IMR-90 (cell line): ENCODE measurements around the gene ACCSL. TPM values are rescaled to one million over a fixed set of nuclear protein-coding genes. Genes with fewer than 3 reads are reported as not detected.
A peak's percentile ranks its signal among the peaks of the same experiment; 100 is the strongest.

Experiments used
- ATAC-seq: fragments of 200-7000 bp; cut with Tn5 transposase; 2 replicates; pipeline ENCODE4 v1.9.1; 2020; ENCODE audit warnings: low read depth, mild to moderate bottlenecking, moderate library complexity
- Bru-seq: library from RNA; stranded (reverse); fragments of 400-500 nt; gene quantifications from one replicate; lab custom pipeline; 2021; lab: Mats Ljungman, UMichigan
- BruChase-seq, 2 experiments: library from RNA; stranded (reverse); fragments of 400-500 nt; gene quantifications; one replicate each; lab custom pipeline; 2021; lab: Mats Ljungman, UMichigan
- BruUV-seq: library from RNA; stranded (reverse); fragments of 400-500 nt; replicated peaks from 2 replicates; lab custom pipeline; 2021; lab: Mats Ljungman, UMichigan
- CTCF ChIA-PET: fragments of 300-600 bp; formaldehyde crosslinking; extraction: SDS; loops from one replicate; lab custom pipeline; 2021; ENCODE audit warnings: antibody characterized with exemption; lab: Yijun Ruan, JAX
- POLR2A ChIA-PET: fragments of 300-600 bp; sonication (Branson Sonifier 250); formaldehyde crosslinking; loops from one replicate; lab custom pipeline; 2022; ENCODE audit warnings: antibody characterized with exemption; ENCODE audit not compliant: unreplicated experiment; lab: Charles Lee
- DNase-seq: peaks from one replicate; pipeline ENCODE4 v3.0.0; 2013
- H2AFZ ChIP-seq: replicated peaks from 2 replicates; pipeline ENCODE3; 2013; ENCODE audit warnings: low read length, mild to moderate bottlenecking; ENCODE audit not compliant: poor library complexity
- H2AK5ac ChIP-seq: 2 replicates; pipeline ENCODE4 v1.6.1; 2013; ENCODE audit warnings: low read depth, low read length, inconsistent platforms
- H2AK9ac ChIP-seq: replicated peaks from 2 replicates; pipeline ENCODE3; 2013; ENCODE audit warnings: mild to moderate bottlenecking, low read depth, low read length, moderate library complexity; ENCODE audit not compliant: poor library complexity
- H2BK120ac ChIP-seq: 2 replicates; pipeline ENCODE4 v1.6.1; 2013; ENCODE audit warnings: low read depth, low read length, inconsistent platforms
- H2BK15ac ChIP-seq: 3 replicates; pipeline ENCODE4 v1.6.1; 2013; ENCODE audit warnings: low read depth, low read length, inconsistent platforms
- H2BK20ac ChIP-seq: 2 replicates; pipeline ENCODE4 v1.6.1; 2013; ENCODE audit warnings: low read depth, mild to moderate bottlenecking, inconsistent platforms, low read length, moderate library complexity
- H2BK5ac ChIP-seq: 2 replicates; pipeline ENCODE4 v1.6.1; 2013; ENCODE audit warnings: mild to moderate bottlenecking, low read depth, low read length, inconsistent platforms; ENCODE audit not compliant: poor library complexity, severe bottlenecking
- H3K14ac ChIP-seq: replicated peaks from 2 replicates; pipeline ENCODE4 v1.6.1; 2013; ENCODE audit warnings: low read depth, low read length, inconsistent platforms
- H3K18ac ChIP-seq: 2 replicates; pipeline ENCODE4 v1.6.1; 2013; ENCODE audit warnings: low read depth, low read length, control low read depth
- H3K23ac ChIP-seq: 2 replicates; pipeline ENCODE4 v1.6.1; 2013; ENCODE audit warnings: low read depth, low read length, inconsistent platforms
- H3K27ac ChIP-seq: 2 replicates; pipeline ENCODE4 v1.5.1; 2013; ENCODE audit warnings: mild to moderate bottlenecking, control low read depth, low read length; ENCODE audit not compliant: insufficient read depth
- H3K27me3 ChIP-seq: 2 replicates; pipeline ENCODE4 v1.6.1; 2013; ENCODE audit warnings: low read length; ENCODE audit not compliant: control insufficient read depth, insufficient read depth
- H3K36me3 ChIP-seq: 2 replicates; pipeline ENCODE4 v1.6.1; 2013; ENCODE audit warnings: low read length, mixed read lengths; ENCODE audit not compliant: control insufficient read depth, insufficient read depth
- H3K4ac ChIP-seq: 2 replicates; pipeline ENCODE4 v1.6.1; 2013; ENCODE audit warnings: low read depth, low read length, inconsistent platforms
- H3K4me1 ChIP-seq: 2 replicates; pipeline ENCODE4 v1.6.1; 2013; ENCODE audit warnings: low read length, mixed read lengths; ENCODE audit not compliant: control insufficient read depth, insufficient read depth
- H3K4me2 ChIP-seq: 2 replicates; pipeline ENCODE4 v1.6.1; 2013; ENCODE audit warnings: low read depth, mild to moderate bottlenecking, control low read depth, low read length, moderate library complexity
- H3K4me3 ChIP-seq: 2 replicates; pipeline ENCODE4 v1.5.1; 2013; ENCODE audit warnings: low read depth, mild to moderate bottlenecking, control low read depth, low read length, moderate library complexity; ENCODE audit not compliant: insufficient read depth
- H3K56ac ChIP-seq: 2 replicates; pipeline ENCODE4 v1.6.1; 2013; ENCODE audit warnings: low read length, inconsistent platforms; ENCODE audit not compliant: insufficient read depth; ENCODE audit errors: extremely low read depth
- H3K79me1 ChIP-seq, 2 experiments: 2 replicates each; pipeline ENCODE4 v1.6.1; 2013; ENCODE audit warnings: low read length in 2 of 2, inconsistent platforms in 1 of 2, low read depth in 1 of 2
- H3K9ac ChIP-seq: 2 replicates; pipeline ENCODE4 v1.6.1; 2013; ENCODE audit warnings: low read depth, low read length, control low read depth
- H3K9me1 ChIP-seq: 2 replicates; pipeline ENCODE4 v1.6.1; 2013; ENCODE audit warnings: low read length, inconsistent platforms; ENCODE audit not compliant: insufficient read depth
- H3K9me3 ChIP-seq: 2 replicates; pipeline ENCODE4 v1.6.1; 2013; ENCODE audit warnings: low read length; ENCODE audit not compliant: control insufficient read depth, insufficient read depth
- H4K20me1 ChIP-seq: 2 replicates; pipeline ENCODE4 v1.6.1; 2013; ENCODE audit warnings: low read length, inconsistent platforms; ENCODE audit not compliant: insufficient read depth
- H4K5ac ChIP-seq: 2 replicates; pipeline ENCODE4 v1.6.1; 2013; ENCODE audit warnings: mild to moderate bottlenecking, low read depth, low read length, control low read depth
- H4K8ac ChIP-seq, 2 experiments: 2 replicates each; pipeline ENCODE4 v1.6.1; 2013; ENCODE audit warnings: low read depth in 2 of 2, low read length in 2 of 2, control low read depth in 1 of 2, inconsistent platforms in 1 of 2
- H4K91ac ChIP-seq: 2 replicates; pipeline ENCODE4 v1.6.1; 2013; ENCODE audit warnings: low read depth, low read length, inconsistent platforms; ENCODE audit not compliant: insufficient read depth
- CEBPB ChIP-seq: IDR thresholded peaks from 2 replicates; pipeline ENCODE4 v1.6.1; 2012; ENCODE audit warnings: low read depth, low read length, improper control_type of control experiment
- MAZ ChIP-seq: IDR thresholded peaks from 2 replicates; pipeline ENCODE4 v1.6.1; 2012; ENCODE audit warnings: low read depth, mild to moderate bottlenecking, low read length, improper control_type of control experiment, moderate library complexity, borderline replicate concordance
- NFE2L2 ChIP-seq: fragments of 150-350 bp; IDR thresholded peaks from 2 replicates; pipeline ENCODE4 v1.6.1; 2016; ENCODE audit warnings: low read depth, mild to moderate bottlenecking, low read length
- POLR2A ChIP-seq: IDR thresholded peaks from 2 replicates; pipeline ENCODE4 v1.6.1; 2012; ENCODE audit warnings: mild to moderate bottlenecking, low read depth, low read length
- RCOR1 ChIP-seq: IDR thresholded peaks from 2 replicates; pipeline ENCODE4 v1.6.1; 2012; ENCODE audit warnings: mild to moderate bottlenecking, low read length, improper control_type of control experiment; ENCODE audit not compliant: insufficient replicate concordance
- WGBS, 2 experiments: methylation state at CpG; one replicate each; pipeline versions ENCODE4 v1.1.5 to v1.1.7; 2013; ENCODE audit warnings: missing lambda C conversion rate in 2 of 2; ENCODE audit not compliant: insufficient read length in 1 of 2; ENCODE audit errors: extremely low coverage in 2 of 2; 5-methylcytosine and 5-hydroxymethylcytosine counted together
- dilution Hi-C: fragments of 300-500 bp; cut with HindIII; formaldehyde crosslinking; loops from one replicate; pipeline ENCODE4 v1.14.3; 2018; ENCODE audit warnings: low sequenced_read_pairs; ENCODE audit not compliant: unreplicated experiment
- in situ Hi-C: fragments of 300-500 bp; cut with MboI; formaldehyde crosslinking; loops from 3 replicates; pipeline ENCODE4 v1.14.3; 2019; ENCODE audit warnings: low sequenced_read_pairs, inconsistent platforms, mixed read lengths
- intact Hi-C: fragments of 100-400 bp; cut with micrococcal nuclease; formaldehyde crosslinking; loops from 2 replicates; pipeline ENCODE4 v1.10.0; 2022
- long read RNA-seq: library from polyadenylated mRNA; unstranded; transcript quantifications from one replicate; pipeline ENCODE4 v2.0.0, GENCODE V29; 2021; ENCODE audit not compliant: unreplicated experiment
- polyA plus RNA-seq, 3 experiments: library from polyadenylated mRNA; depleted of rRNA; stranded (reverse); fragments of >200 nt; gene quantifications; 2 replicates each; pipeline ENCODE4 v1.2.3, GENCODE V29; 2012; ENCODE audit warnings: low replicate concordance in 1 of 3
- total RNA-seq: library from RNA; depleted of rRNA; stranded (reverse); fragments of >200 nt; gene quantifications from 2 replicates; pipeline ENCODE4 v1.2.3, GENCODE V29; 2012; rRNA removed
- TF ChIP-seq, protein P1 (sequence below): fragments of 150-350 bp; IDR thresholded peaks from 2 replicates; pipeline ENCODE4 v1.6.1; 2017; ENCODE audit warnings: mild to moderate bottlenecking, antibody characterized with exemption, low read length, low read depth
- TF ChIP-seq, protein P2 (sequence below): conservative IDR thresholded peaks from 2 replicates; pipeline ENCODE4 v1.5.1; 2012; ENCODE audit warnings: mild to moderate bottlenecking, low read depth, low read length, improper control_type of control experiment
- TF ChIP-seq, protein P3 (sequence below): fragments of 150-350 bp; IDR thresholded peaks from 2 replicates; pipeline ENCODE4 v1.6.1; 2016; ENCODE audit warnings: low read depth, mild to moderate bottlenecking, low read length, moderate library complexity, borderline replicate concordance

ACCSL gene
- total RNA-seq = not detected in 2 replicates
- polyA plus RNA-seq (2012; rRNA removed) = not detected in 2 replicates
- polyA plus RNA-seq (2012; cell fraction: cytosol; rRNA removed) = not detected in 2 replicates
- polyA plus RNA-seq (2012; cell fraction: nucleus; rRNA removed; ENCODE audit: low replicate concordance) = not detected in 2 replicates
- not detected for Bru-seq, nascent RNA
- BruChase-seq, experiment 1, labeled RNA remaining after a 6-hour chase = not detected
- not detected for BruChase-seq, experiment 2, labeled RNA remaining after a 2-hour chase
- long read RNA-seq = 0 reads

DNA sequence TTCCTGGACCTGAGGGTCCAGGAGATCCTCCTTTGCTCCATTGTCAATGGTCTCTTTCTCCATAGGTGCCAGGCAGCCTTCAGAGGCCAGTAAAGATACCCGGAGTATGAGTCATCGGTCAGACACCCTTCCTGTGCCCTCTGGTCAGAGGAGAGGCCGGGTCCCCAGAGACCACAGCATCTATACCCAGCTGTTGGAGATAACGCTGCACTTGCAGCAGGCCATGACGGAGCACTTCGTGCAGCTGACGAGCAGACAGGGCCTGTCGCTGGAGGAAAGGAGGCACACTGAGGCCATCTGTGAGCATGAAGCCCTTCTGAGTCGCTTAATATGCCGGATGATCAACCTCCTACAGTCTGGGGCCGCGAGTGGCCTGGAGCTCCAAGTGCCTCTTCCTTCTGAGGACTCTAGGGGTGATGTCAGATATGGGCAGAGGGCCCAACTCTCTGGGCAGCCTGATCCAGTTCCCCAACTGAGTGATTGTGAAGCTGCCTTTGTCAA is at the start of gene ACCSL:
Gene ACCSL, plus strand, starts transcription at position 51 of the 501 bp plus-strand sequence. Its CDS starts 56 bp downstream, at position 107.
- Histone ChIP-seq H3K4me3 (no peak within 1 kb of the TSS), H4K5ac (no peak within 1 kb of the TSS), H3K27me3 (peaks cover 11% of the 10 kb centered on the region), H3K56ac (no peak within 1 kb of the TSS), H3K9me1 (no peaks in the 10 kb centered on the region), H4K8ac (no peak within 1 kb of the TSS), H3K14ac (no peak within 1 kb of the TSS), H3K27ac (no peak within 1 kb of the TSS), H2BK5ac (no peak within 1 kb of the TSS), H2BK20ac (no peak within 1 kb of the TSS), H2AK5ac (no peak within 1 kb of the TSS), H3K4ac (no peak within 1 kb of the TSS), H4K20me1 (no peaks in the 10 kb centered on the region), H2BK15ac (no peak within 1 kb of the TSS), H2AK9ac (no peak within 1 kb of the TSS), H2BK120ac (no peak within 1 kb of the TSS), H3K9me3 (no peaks in the 10 kb centered on the region), H3K4me2 (no peak within 1 kb of the TSS), H3K23ac (no peak within 1 kb of the TSS), H3K36me3 (no peaks in the 10 kb centered on the region), H2AFZ (peak within 1 kb of the TSS; percentile 13), H3K18ac (no peak within 1 kb of the TSS), H3K79me1 (no peaks in the 10 kb centered on the region), H3K4me1 (no peaks in the 10 kb centered on the region), H4K91ac (no peak within 1 kb of the TSS), H3K9ac (no peak within 1 kb of the TSS)
- ATAC-seq (no peak), DNase-seq (no peak)
- in situ Hi-C loops = no loop called here
- TF ChIP-seq, protein P1, sequence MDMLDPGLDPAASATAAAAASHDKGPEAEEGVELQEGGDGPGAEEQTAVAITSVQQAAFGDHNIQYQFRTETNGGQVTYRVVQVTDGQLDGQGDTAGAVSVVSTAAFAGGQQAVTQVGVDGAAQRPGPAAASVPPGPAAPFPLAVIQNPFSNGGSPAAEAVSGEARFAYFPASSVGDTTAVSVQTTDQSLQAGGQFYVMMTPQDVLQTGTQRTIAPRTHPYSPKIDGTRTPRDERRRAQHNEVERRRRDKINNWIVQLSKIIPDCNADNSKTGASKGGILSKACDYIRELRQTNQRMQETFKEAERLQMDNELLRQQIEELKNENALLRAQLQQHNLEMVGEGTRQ = no peak
- TF ChIP-seq, protein P2, sequence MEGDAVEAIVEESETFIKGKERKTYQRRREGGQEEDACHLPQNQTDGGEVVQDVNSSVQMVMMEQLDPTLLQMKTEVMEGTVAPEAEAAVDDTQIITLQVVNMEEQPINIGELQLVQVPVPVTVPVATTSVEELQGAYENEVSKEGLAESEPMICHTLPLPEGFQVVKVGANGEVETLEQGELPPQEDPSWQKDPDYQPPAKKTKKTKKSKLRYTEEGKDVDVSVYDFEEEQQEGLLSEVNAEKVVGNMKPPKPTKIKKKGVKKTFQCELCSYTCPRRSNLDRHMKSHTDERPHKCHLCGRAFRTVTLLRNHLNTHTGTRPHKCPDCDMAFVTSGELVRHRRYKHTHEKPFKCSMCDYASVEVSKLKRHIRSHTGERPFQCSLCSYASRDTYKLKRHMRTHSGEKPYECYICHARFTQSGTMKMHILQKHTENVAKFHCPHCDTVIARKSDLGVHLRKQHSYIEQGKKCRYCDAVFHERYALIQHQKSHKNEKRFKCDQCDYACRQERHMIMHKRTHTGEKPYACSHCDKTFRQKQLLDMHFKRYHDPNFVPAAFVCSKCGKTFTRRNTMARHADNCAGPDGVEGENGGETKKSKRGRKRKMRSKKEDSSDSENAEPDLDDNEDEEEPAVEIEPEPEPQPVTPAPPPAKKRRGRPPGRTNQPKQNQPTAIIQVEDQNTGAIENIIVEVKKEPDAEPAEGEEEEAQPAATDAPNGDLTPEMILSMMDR = no peak
- TF ChIP-seq NFE2L2 (no peak), CEBPB (no peak), RCOR1 (no peak), MAZ (no peak), POLR2A (no peak)
- TF ChIP-seq, protein P3, sequence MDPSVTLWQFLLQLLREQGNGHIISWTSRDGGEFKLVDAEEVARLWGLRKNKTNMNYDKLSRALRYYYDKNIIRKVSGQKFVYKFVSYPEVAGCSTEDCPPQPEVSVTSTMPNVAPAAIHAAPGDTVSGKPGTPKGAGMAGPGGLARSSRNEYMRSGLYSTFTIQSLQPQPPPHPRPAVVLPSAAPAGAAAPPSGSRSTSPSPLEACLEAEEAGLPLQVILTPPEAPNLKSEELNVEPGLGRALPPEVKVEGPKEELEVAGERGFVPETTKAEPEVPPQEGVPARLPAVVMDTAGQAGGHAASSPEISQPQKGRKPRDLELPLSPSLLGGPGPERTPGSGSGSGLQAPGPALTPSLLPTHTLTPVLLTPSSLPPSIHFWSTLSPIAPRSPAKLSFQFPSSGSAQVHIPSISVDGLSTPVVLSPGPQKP = no peak
- dilution Hi-C loops = loop anchor here (25.0 kb wide), 1 partner anchor 136 kb away; no protein-coding TSS in a partner anchor
- ChIA-PET POLR2A (no interaction called here), CTCF (no interaction called here)
- 87% methylated on average over 3 of the region's 12 CpGs; no CpG with 5 or more reads in 1 of the 2 experiments for WGBS, 2 experiments
- no TSS peak for BruUV-seq
- intact Hi-C loops = no loop called here
